Large intestine (tissue), 3 donors: ENCODE measurements around the gene RAB7A. TPM values are rescaled to one million over a fixed set of nuclear protein-coding genes. Genes with fewer than 3 reads are reported as not detected.

Experiments
- DNase-seq, 2 donors: peaks; one replicate each; pipeline versions ENCODE4 v3.0.0 to v3.0.0-alpha.2; 2013
- H3K27ac ChIP-seq: one replicate; pipeline ENCODE4 v1.5.1; 2013; ENCODE audit warnings: low read length
- H3K27me3 ChIP-seq: 2 replicates; pipeline ENCODE4 v1.6.1; 2013; ENCODE audit warnings: low read length; ENCODE audit not compliant: control insufficient read depth, insufficient read depth
- H3K36me3 ChIP-seq: 2 replicates; pipeline ENCODE4 v1.6.1; 2013; ENCODE audit warnings: low read length; ENCODE audit not compliant: control insufficient read depth, insufficient read depth
- H3K4me1 ChIP-seq: one replicate; pipeline ENCODE4 v1.6.1; 2013; ENCODE audit warnings: low read length; ENCODE audit not compliant: control insufficient read depth, insufficient read depth
- H3K4me3 ChIP-seq: one replicate; pipeline ENCODE4 v1.5.1; 2013; ENCODE audit warnings: low read length
- H3K9me3 ChIP-seq: one replicate; pipeline ENCODE4 v1.6.1; 2013; ENCODE audit warnings: mild to moderate bottlenecking, low read depth, low read length, moderate library complexity; ENCODE audit not compliant: control insufficient read depth
- WGBS: methylation state at CpG from one replicate; pipeline ENCODE4 v1.1.5; 2013; ENCODE audit warnings: low lambda C conversion rate; ENCODE audit not compliant: insufficient coverage; 5-methylcytosine and 5-hydroxymethylcytosine counted together
- polyA plus RNA-seq: library from polyadenylated mRNA; unstranded; fragments of 120-200 nt; gene quantifications from one replicate; pipeline ENCODE4 v1.2.1, GENCODE V29; 2013

Gene RAB7A
- polyA plus RNA-seq, 1 donor, result 198 TPM

DNA sequence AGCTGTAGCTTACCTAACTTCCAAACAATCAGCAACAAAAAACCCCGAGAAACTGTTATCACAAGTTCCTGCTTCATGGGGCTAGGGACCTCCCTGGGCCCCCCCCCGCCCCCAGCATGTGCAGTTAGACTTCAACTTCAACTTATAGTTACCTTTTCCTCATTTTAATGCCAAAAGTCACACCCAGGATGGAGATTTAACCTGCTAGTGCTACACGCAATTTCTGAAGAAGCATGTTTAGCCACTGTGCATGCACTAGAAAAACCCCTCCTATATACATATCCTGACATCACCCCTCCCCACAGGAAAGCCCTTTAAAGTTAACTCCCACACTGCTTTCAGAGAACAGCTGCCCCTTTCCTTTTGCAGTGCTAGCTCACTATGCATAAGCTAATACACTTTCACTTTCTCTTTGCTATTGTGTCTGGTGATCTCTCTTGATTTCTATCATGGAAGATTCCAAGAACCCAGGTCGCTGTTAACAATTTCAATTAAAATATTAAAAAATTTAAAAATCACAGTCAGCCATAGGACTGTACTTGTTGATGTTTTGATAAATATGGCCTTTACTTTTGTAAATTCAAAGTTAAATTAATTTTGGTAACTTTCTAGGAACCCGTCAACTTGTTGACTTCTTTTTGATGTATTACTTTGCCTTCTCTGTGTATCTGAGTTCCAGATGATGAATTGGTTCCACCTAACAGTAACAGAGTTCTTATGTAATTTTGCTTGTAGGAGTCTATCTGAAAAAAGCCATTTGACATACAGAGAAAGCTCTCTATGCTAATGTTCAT is 78.2 kb downstream of the RAB7A start:
- Histone ChIP-seq H3K36me3 (peaks cover 49% of the 10 kb centered on the region), H3K27me3 (no peaks in the 10 kb centered on the region), H3K27ac (no peak overlapping the region), H3K4me1 (no peaks in the 10 kb centered on the region), H3K9me3 (no peaks in the 10 kb centered on the region), H3K4me3 (no peak overlapping the region)
- DNase-seq, result peak; percentile 26 to 46
- WGBS, result 82% methylated on average over 1 of the region's 5 CpGs

DNA sequence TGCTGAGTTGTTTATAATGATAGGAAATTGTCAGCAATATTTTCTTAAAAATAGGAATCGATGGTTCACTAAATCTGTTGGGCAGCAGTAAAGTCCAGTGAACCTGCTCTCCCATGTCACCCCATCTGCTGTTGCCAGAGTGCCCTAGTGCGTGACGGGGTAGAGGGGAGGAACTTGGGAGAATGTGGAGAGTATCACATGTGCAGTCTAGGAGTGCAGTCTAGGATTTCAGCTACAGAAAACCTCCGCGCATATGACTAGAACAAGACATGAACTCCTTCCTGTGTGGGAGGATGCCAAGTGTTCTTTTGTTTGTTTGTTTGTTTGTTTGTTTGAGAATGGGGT is 78.8 kb downstream of the RAB7A start:
- no peaks in the 10 kb centered on the region for H3K4me1 ChIP-seq
- H3K27me3 ChIP-seq, result no peaks in the 10 kb centered on the region
- no peak for DNase-seq
- H3K9me3 ChIP-seq, result no peaks in the 10 kb centered on the region
- peaks cover 47% of the 10 kb centered on the region for H3K36me3 ChIP-seq
- WGBS, result no CpG with 5 or more reads among the region's 5 CpGs
- no peak overlapping the region for H3K4me3 ChIP-seq
- no peak overlapping the region for H3K27ac ChIP-seq

DNA sequence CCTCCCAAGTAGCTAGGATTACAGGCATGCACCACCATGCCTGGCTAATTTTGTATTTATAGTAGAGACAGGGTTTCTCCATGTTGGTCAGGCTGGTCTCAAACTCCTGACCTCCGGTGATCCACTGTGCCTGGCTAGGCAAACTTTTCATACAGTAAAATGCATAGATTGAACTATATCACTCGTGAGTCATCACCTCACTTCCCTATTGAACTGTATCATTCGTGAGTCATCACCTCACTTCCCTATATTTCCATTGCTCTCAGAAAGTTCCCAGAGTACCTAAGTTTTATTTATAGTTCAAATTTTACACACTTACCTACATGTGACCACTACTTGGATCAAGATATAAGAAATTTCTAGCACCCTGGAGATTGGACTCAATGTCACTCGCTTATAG is 79.8 kb downstream of the RAB7A start:
- H3K27ac ChIP-seq, result no peak overlapping the region
- H3K36me3 ChIP-seq, result peaks cover 48% of the 10 kb centered on the region

GRCh38 chr3:128806588-128806987 is 80.6 kb downstream of the RAB7A start:
- no CpG with 5 or more reads among the region's 3 CpGs for WGBS
- Histone ChIP-seq H3K9me3 (no peaks in the 10 kb centered on the region), H3K4me1 (no peaks in the 10 kb centered on the region), H3K27me3 (no peaks in the 10 kb centered on the region), H3K36me3 (peaks cover 48% of the 10 kb centered on the region), H3K4me3 (no peak overlapping the region), H3K27ac (no peak overlapping the region)
- DNase-seq, result no peak

More for the DNA sequence above, 79.8 kb downstream of the RAB7A start:
- no CpG with 5 or more reads among the region's 4 CpGs for WGBS
- H3K27me3 ChIP-seq, result no peaks in the 10 kb centered on the region
- H3K4me1 ChIP-seq, result no peaks in the 10 kb centered on the region
- no peak overlapping the region for H3K4me3 ChIP-seq
- DNase-seq, result no peak
- H3K9me3 ChIP-seq, result no peaks in the 10 kb centered on the region

GRCh38 chr3:128807186-128807830 is 81.3 kb downstream of the RAB7A start:
- Histone ChIP-seq H3K4me1 (no peaks in the 10 kb centered on the region), H3K27me3 (no peaks in the 10 kb centered on the region), H3K36me3 (peaks cover 54% of the 10 kb centered on the region), H3K9me3 (no peaks in the 10 kb centered on the region), H3K27ac (no peak overlapping the region), H3K4me3 (no peak overlapping the region)
- no CpG with 5 or more reads among the region's 9 CpGs for WGBS
- no peak for DNase-seq

DNA sequence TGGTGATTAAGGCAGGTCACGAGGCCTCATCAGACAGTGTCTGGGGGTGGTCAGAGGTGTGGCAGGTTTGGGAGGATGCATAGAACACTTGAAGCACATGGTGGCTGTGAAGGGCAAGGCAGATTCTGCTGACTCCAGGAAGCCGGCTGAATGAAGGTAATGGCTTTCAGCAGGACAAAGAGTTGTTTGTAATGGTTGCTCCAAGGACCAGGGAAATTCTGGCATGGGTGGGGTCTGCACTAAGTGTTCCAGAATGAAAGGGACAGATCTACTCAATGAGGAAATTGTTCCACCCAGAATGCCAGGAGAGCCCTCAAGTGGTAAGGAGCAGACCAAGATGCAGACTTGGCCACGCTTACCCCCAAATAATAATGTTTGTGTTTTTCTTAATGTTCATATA is 82.7 kb downstream of the RAB7A start:
- H3K27me3 ChIP-seq, result no peaks in the 10 kb centered on the region
- no peak overlapping the region for H3K4me3 ChIP-seq
- H3K36me3 ChIP-seq, result peaks cover 68% of the 10 kb centered on the region
- H3K27ac ChIP-seq, result no peak overlapping the region
- no peak for DNase-seq
- H3K4me1 ChIP-seq, result no peaks in the 10 kb centered on the region
- 100% methylated on average over 1 of the region's 3 CpGs for WGBS
- H3K9me3 ChIP-seq, result no peaks in the 10 kb centered on the region

DNA sequence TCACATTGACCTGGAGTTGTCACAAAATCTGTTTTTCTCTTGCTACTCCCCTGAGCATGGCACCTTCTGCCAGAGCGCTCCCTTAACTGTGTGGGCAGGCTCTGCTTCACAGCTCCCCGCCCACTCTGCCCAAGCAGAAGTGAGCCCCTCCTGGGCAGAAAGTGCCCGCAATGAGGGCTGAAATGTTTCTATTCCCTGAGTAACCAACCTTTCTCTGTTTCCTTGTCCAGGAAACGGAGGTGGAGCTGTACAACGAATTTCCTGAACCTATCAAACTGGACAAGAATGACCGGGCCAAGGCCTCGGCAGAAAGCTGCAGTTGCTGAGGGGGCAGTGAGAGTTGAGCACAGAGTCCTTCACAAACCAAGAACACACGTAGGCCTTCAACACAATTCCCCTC is 87.1 kb downstream of the RAB7A start:
- no peaks in the 10 kb centered on the region for H3K4me1 ChIP-seq
- no peaks in the 10 kb centered on the region for H3K9me3 ChIP-seq
- no peaks in the 10 kb centered on the region for H3K27me3 ChIP-seq
- H3K4me3 ChIP-seq, result no peak overlapping the region
- H3K36me3 ChIP-seq, result peaks cover 76% of the 10 kb centered on the region
- 100% methylated on average over 1 of the region's 8 CpGs for WGBS
- DNase-seq, result no peak
- H3K27ac ChIP-seq, result no peak overlapping the region

- no peaks in the 10 kb centered on the region for H3K9me3 ChIP-seq
- H3K27me3 ChIP-seq, result no peaks in the 10 kb centered on the region
- H3K4me1 ChIP-seq, result no peaks in the 10 kb centered on the region
- WGBS, result 92% methylated on average over 2 of the region's 5 CpGs
- no peak for DNase-seq
- H3K4me3 ChIP-seq, result no peak overlapping the region
- no peak overlapping the region for H3K27ac ChIP-seq
- H3K36me3 ChIP-seq, result peaks cover 77% of the 10 kb centered on the region
Observed at GRCh38 chr3:128814060-128814459, 88.1 kb downstream of the RAB7A start.

GRCh38 chr3:128814519-128815317 is 88.7 kb downstream of the RAB7A start:
- no peaks in the 10 kb centered on the region for H3K9me3 ChIP-seq
- H3K36me3 ChIP-seq, result peaks cover 76% of the 10 kb centered on the region
- WGBS, result 80% methylated on average over 1 of the region's 8 CpGs
- no peak overlapping the region for H3K4me3 ChIP-seq
- H3K4me1 ChIP-seq, result no peaks in the 10 kb centered on the region
- H3K27me3 ChIP-seq, result no peaks in the 10 kb centered on the region
- H3K27ac ChIP-seq, result no peak overlapping the region
- no peak for DNase-seq

DNA sequence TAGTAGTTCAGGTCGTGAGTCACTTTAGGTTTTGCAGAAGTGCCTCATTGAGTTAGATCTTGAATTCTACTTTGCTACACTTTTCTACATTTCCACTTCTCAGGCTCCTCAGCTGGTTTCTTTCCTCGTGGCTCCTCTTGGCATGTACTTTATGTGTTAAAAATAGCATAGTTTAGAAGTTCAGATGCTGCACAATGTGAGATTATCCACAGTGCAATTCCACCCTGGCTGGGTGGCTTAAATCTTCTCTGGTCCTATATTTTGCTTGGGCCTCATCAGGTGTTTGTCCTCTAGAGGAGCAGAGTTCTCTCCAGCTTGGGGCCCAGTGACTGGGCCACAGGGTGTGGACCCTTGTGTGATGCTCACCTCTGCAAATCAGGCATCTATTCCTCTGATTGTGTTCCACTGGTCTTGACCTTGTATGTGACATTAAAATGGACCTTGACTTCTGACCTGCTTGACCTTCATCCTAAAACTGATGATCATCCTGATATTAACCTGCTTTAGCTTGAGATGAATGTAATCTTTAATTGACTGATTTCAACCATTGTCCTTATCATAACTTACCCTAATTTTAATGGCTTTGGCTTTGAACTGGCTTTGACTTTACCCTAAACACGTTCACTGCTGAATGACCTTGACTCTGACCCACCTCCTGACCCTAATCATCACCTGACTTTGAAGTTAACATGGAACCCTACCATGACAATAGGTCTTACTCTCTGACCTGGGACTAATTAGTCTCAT is 89.5 kb downstream of the RAB7A start:
- WGBS, result no CpG with 5 or more reads among the region's 3 CpGs
- Histone ChIP-seq H3K36me3 (peaks cover 71% of the 10 kb centered on the region), H3K4me3 (no peak overlapping the region), H3K27ac (no peak overlapping the region), H3K27me3 (no peaks in the 10 kb centered on the region), H3K4me1 (no peaks in the 10 kb centered on the region), H3K9me3 (no peaks in the 10 kb centered on the region)
- DNase-seq, result no peak
